HG02642 (cell line): ENCODE data around the gene DEPP1.

Source experiments
- ATAC-seq: cut with Tn5 transposase; IDR thresholded peaks from one replicate; pipeline ENCODE4 v1.9.1; 2021; ENCODE audit warnings: mild to moderate bottlenecking; ENCODE audit not compliant: unreplicated experiment, poor library complexity

The DEPP1 gene

GRCh38 chr10:44956717-44957706 is 21.6 kb downstream of the DEPP1 start:
- ATAC-seq, result no peak

- ATAC-seq, result no peak
Observed at GRCh38 chr10:44956226-44956625, 22.4 kb downstream of the DEPP1 start.

DNA sequence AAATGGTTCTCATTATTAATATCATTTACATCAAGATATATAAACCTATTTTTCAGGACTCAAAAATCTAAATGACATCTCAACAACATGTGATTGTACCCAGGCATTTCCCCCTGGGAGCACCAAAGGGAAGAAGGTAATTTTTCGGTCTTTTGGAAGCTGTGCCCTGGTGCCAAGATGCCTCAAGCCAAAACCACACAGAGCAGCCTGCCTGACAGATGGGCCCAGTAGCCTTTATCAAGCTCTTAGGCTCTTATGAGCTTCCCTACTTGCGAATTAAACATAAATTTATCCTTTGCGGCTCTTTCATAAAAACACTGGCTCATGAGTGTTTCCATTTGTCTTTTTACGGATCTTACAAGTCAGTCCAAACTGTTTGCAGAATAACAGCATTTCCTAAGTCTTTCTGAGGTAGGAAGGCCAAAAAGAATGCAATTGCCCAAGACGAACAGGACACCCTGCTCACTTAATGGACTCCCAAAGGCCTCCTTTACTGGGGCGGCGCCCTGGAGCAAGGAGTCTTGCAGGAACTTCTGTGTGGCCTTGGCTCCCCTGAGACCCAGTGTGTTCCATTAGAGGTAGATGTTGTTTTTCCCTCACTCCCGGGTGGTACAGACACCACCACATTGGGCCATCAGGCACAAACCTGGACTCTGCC is 23.1 kb downstream of the DEPP1 start:
- no peak for ATAC-seq

GRCh38 chr10:44954962-44955361 is 23.6 kb downstream of the DEPP1 start:
- no peak for ATAC-seq

DNA sequence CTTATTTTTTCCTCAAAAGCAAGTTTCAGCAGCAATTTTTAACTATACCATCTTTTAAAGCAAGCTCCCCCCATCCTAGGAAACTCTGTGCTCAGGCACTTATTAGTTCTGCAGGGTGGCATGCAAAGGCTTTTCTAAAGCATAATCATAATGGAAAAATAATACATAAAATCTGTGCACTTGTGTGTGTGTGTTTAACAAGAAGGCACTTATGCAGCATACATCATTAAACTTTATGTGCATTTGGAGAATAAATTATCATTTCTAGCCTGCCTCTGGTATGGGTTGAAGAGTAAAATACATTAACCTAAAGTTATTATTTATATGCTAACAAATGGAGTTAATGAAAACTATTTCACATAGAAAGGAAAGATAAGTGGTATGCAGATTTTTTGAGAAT is 24.6 kb downstream of the DEPP1 start:
- no peak for ATAC-seq

DNA sequence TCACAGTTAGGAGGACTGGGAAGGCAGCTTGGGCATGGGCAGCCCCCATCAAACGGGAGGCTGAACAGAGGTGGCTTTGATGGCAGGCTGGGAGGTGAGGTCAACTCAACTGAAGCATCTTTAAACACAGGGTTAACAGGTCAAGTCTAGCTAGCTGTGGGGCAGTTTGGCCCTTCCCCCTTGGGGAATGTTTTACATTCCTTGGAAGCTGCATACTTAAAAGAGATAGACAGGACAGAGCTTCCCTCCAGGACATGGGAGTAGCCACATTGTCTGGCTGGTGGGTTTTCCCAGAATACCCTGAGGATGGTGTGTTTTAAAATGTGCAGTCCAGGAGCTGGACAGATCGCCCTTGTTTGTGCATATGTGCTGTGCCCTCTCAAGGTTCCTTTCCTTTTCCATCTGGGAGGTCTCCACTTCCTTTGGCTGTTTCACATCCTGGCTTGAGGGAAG is 25.8 kb downstream of the DEPP1 start:
- no peak for ATAC-seq

GRCh38 chr10:44951576-44952226 is 26.9 kb downstream of the DEPP1 start:
- no peak for ATAC-seq

DNA sequence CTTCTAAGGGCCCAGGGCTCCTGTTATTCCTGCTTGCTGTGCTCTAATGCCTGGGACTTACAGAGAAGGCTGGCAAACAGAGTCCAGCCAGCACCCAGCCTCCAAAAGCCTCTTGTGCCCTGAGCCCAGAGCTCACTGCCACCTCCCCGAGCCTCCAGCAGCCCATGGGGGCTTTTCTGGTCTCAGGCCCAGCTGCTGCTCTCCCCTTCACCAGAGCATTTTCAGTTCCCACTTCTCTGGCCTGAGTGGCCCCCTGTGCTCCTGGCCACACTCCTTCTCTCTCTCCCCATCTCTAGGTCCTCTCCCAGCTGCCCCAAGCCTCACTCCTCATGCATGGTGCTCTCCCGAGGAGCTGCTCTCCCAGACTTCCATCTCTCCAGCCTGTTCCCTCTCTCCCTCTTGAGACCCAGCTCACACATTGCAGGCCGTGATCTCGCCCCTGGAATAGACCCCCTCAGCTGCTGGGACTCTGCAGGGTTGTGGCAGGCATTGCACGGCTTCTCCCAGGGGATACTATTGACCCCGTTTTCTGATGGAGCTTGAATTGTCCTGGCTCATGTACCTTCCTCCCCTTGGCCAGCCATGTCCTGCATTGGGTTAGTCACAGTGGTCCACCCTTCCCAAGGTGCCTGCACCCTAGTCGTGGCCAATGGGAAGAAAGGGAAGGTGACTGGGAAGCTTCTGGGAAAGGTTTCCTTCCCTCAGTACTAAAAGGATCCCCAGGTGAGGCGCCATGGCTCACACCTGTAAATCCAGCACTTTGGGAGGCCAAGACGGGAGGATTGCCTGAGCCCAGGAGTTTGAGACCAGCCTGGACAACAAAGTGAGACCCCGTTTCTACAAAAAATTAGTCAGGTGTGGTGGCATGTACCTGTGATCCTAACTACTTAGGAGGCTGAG is 28.0 kb downstream of the DEPP1 start:
- peak; percentile 40 for ATAC-seq

DNA sequence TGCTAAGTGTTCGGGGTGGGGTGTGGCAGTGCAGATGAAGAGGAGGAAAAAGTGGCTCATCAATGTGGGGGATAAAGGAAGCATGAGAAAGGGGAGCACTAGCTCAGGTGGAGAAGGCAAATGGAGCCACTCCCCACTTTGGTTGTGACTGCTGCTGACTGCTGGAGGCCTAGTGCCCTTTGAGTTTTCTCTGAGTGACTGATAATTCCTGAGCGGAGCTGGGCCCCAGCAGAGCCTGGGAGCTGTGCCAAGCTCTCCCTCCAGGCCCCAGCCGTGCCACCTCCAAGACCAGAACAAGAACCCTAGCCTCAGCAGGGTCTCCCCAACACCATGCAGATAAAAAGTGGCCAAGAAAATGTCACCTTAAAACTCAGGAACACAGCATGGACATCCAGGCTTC is 28.7 kb downstream of the DEPP1 start:
- no peak for ATAC-seq

GRCh38 chr10:44949127-44949802 is 29.3 kb downstream of the DEPP1 start:
- ATAC-seq, result no peak

GRCh38 chr10:44948642-44949041 is 30.0 kb downstream of the DEPP1 start:
- no peak for ATAC-seq

DNA sequence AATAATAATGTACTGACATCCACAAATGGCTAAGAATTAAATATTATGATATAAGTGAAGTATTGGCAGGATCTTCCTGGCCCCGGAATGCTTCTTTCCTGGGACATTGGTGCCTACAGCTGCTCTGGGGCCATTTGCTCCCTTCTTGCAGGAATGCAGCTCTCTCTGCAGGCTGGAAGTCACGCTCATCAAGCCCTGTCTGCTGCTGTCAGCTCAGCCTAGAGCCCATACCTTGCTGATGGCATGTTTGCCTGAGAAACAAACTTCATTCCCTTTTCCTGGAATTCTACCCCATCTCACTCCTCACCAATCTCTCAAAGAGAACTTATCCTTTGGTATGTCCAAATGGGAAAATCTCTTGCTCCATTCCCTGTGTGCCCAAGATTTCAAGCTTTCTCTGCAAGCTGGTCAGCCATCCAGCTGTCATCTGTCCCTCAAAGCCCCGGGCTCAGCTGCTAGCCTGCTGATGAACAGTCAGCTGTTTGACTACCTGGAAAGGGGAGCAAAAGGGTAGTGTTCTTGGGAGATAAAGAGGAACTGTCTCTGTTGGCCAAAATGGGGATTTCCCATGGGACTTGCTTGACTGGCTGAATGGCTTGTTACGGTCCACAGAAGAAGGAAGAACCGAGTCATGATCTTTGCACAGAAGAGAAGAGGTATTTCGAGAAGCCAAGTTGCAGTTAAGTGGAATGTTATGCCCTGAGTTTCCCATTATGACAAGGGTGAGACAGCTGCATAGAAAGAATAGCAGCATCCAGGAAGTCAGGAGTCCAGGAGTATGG is 31.0 kb downstream of the DEPP1 start:
- peak; percentile 57 for ATAC-seq

DNA sequence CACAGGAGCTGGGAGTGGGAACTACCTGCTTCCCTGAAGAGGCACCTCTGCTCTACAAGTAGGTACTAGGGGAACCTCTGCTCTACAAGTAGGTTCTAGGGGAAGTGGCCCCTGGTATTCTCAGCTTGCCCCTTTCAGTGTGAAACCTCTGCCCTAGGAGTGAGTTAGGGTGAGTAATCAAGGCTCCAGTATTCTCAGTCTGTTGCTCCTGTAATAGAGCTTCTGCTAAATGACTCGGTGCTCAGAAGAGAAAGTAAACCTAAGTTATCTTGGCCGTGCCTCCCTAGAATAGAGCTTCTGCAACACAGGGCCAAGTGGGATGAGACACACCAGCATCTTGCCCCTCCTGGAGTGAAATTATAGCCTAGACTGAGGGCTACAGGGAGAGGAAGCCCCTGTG is 32.4 kb downstream of the DEPP1 start:
- peak; percentile 52 for ATAC-seq

- no peak for ATAC-seq
Observed at GRCh38 chr10:44944354-44944753, 34.3 kb downstream of the DEPP1 start.

DNA sequence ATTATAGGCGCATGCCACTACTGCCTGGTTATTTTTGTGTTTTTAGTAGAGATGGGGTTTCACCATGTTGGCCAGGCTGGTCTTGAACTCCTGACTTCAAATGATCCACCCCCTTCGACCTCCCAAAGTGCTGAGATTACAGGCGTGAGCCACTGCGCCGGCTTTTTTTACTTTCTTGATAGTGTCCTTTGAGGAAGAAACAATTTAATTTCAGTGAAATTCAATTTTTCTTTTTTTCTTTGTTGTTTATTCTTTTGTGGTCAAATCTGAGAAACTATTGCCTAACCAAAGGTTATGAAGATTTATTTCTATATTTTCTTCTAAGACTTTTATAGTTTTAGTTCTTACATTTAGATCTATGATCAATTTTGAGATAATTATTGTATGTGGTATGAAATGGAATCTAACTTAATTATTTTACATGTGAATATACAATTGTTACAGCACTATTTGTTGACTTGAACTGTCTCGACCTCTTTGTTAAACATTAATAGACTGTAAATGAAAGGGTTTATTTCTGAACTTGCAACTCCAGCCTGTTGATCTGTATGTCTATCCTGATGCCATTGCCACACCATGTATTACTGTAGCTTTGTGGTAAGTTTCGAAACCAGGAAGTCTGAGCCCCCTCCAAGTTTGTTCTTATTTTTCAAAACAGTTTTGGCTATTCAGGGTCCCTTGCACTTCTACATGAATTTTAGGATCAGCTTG is 38.8 kb downstream of the DEPP1 start:
- ATAC-seq, result no peak

- no peak for ATAC-seq
Observed at GRCh38 chr10:44938956-44939355, 39.7 kb downstream of the DEPP1 start.

DNA sequence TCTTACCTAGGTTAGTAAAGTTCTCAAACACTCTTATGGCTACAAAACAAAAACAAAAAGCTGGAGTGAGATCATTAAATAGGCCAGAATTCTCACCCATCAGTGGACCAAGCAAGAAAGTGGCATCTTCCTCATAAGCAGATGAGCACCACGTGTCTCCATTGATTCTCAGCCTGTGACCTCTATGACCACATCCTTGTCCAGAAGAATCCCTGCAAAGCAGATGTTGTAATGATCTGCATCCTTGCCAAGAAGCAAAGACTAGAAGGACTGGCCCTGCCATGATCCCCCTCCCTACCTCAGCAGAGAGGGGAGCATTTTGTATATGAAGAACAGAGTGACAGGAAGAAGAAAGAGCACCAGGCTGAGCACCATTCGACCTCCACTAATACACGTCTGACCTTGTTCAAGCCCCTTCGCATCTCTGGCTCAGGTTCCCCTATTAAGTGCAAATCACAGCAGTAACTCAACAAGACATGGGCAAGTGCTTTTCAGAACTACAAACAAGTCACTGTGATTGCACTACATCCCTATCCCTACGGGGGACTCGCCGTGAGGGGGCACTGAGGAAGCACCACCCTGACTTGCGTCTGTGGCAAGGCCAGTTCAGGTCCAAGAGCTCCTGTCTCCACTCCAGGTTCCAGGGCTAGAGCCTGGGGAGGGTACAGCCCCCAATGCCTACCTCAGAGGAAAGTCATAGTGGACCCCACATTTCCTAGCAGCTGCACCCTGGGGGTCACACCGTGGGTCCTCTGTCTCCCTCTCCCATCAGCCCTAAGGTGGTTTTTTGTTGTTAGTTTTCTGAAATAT is 41.2 kb downstream of the DEPP1 start:
- ATAC-seq, result no peak
